Inflammatory macrophage (primary cell): ENCODE results near the gene PKIG.
"Not testable (repeated sequence)": the region's sequence is repeated elsewhere in the genome, so short reads cannot be mapped to it uniquely, and the experiment has no call there.

ENCODE experiments used
- DNase-seq, 2 donors: peaks; one replicate each; pipeline ENCODE4 v3.0.0-alpha.2; 2020 to 2022
- total RNA-seq, 18 experiments: gene quantifications; one replicate each; lab custom pipeline; 2026; ENCODE audit warnings: mixed read lengths in 6 of 18, inconsistent platforms in 2 of 18; lab: John Stamatoyannopoulos, UW

Gene PKIG
- 0.85 to 23.4 (median 1.4) reads per million in 18 experiments for total RNA-seq

- peak; percentile 38 to 61 for DNase-seq
Observed at GRCh38 chr20:44582311-44583025, at the start of gene PKIG. Gene PKIG (plus strand): TSS chr20:44582579. CDS start chr20:44614557, 31,978 bp downstream.

GRCh38 chr20:44532981-44533331 lies 49.4 kb upstream of the PKIG start:
- DNase-seq, result no peak

- no peak for DNase-seq
Observed at GRCh38 chr20:44533928-44534327, 48.5 kb upstream of the PKIG start.

GRCh38 chr20:44536175-44536574 lies 46.2 kb upstream of the PKIG start:
- DNase-seq, result peak; percentile 14 to 63

- DNase-seq, result no peak
Observed at GRCh38 chr20:44537993-44538392, 44.4 kb upstream of the PKIG start.

- peak; percentile 61 to 74 for DNase-seq
Observed at GRCh38 chr20:44540834-44541233, 41.5 kb upstream of the PKIG start.

GRCh38 chr20:44541992-44542391 lies 40.4 kb upstream of the PKIG start:
- no peak for DNase-seq

- DNase-seq, result peak; percentile 32 to 45
Observed at GRCh38 chr20:44542890-44543289, 39.5 kb upstream of the PKIG start.

GRCh38 chr20:44543358-44543757 lies 39.0 kb upstream of the PKIG start:
- no peak for DNase-seq

- DNase-seq, result no peak
Observed at GRCh38 chr20:44544263-44544662, 38.1 kb upstream of the PKIG start.

- no peak for DNase-seq
Observed at GRCh38 chr20:44547419-44547818, 35.0 kb upstream of the PKIG start.

- DNase-seq, result no peak
Observed at GRCh38 chr20:44549123-44549522, 33.3 kb upstream of the PKIG start.

- DNase-seq, result no peak
Observed at GRCh38 chr20:44552050-44552449, 30.3 kb upstream of the PKIG start.

- DNase-seq, result no peak
Observed at GRCh38 chr20:44552568-44552949, 29.8 kb upstream of the PKIG start.

GRCh38 chr20:44552950-44553908 lies 29.1 kb upstream of the PKIG start:
- DNase-seq, result no peak

- no peak for DNase-seq
Observed at GRCh38 chr20:44559302-44559701, 23.1 kb upstream of the PKIG start.

- no peak for DNase-seq
Observed at GRCh38 chr20:44560229-44560628, 22.1 kb upstream of the PKIG start.

- not testable (repeated sequence) for DNase-seq
Observed at GRCh38 chr20:44560818-44561217, 21.6 kb upstream of the PKIG start.

GRCh38 chr20:44561876-44562275 lies 20.5 kb upstream of the PKIG start:
- no peak for DNase-seq

GRCh38 chr20:44566018-44566417 lies 16.4 kb upstream of the PKIG start:
- DNase-seq, result no peak

GRCh38 chr20:44566811-44567210 lies 15.6 kb upstream of the PKIG start:
- DNase-seq, result no peak

GRCh38 chr20:44570367-44570766 lies 12.0 kb upstream of the PKIG start:
- DNase-seq, result no peak

GRCh38 chr20:44571362-44571988 lies 10.9 kb upstream of the PKIG start:
- no peak for DNase-seq
